ENCODE results near the gene TPO.
"Not testable (repeated sequence)": the region's sequence is repeated elsewhere in the genome, so short reads cannot be mapped to it uniquely, and the experiment has no call there.

TPO gene

DNA sequence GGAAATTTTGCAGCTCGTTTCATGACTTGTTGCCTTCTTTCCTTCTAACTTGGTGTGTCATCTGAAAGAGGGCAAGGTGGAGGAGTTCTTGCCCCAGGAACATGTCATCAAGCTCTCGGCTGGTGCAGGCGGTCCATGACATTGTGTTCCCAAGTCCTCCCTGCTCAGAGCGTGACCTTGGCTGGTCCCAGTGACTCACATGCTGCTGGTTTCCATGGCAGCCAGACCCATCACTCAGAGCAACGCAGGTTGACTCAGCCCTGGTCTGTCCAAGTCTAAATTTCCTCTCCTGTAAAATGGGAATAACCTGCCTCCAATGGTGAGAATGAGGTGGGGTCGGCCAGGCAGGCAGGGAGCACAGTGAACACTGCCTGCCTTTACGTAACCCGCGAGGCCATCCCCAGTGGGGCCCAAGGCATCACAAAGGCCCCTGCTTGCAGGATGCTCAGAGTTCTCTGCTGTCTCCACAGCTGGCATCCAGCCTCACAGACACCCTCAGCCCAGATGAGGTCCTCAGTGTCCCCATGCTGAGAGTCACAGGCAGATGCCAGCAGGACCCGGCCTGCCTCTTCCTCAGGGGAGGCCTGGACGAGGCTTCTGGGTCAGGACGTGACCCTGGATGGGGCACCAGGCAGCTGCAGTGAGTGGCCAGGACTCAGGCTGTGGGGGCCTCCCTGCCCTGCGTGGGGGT is 143.7 kb downstream of the TPO start:
- peak; percentile 41 for DNase-seq (ENCODE audit: low read depth)

DNA sequence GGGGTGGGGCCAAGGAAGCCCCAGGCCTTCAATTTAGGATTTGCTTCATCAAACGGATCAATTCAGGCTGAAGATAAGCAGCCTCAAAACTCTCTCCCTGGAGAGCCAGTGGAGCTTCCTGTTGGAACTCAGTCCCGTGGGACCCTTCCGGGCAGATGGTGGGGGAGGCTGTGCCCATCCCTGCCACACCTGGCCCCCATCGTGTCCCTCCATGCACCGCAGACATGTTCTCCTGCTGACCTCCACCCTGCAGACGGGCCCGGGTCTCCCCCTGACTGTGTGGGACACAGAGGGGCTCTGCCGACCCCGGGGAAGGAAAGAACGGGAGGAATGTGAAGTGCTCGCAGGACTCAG is 144.2 kb downstream of the TPO start:
- DNase-seq (ENCODE audit: low read depth) = no peak

DNA sequence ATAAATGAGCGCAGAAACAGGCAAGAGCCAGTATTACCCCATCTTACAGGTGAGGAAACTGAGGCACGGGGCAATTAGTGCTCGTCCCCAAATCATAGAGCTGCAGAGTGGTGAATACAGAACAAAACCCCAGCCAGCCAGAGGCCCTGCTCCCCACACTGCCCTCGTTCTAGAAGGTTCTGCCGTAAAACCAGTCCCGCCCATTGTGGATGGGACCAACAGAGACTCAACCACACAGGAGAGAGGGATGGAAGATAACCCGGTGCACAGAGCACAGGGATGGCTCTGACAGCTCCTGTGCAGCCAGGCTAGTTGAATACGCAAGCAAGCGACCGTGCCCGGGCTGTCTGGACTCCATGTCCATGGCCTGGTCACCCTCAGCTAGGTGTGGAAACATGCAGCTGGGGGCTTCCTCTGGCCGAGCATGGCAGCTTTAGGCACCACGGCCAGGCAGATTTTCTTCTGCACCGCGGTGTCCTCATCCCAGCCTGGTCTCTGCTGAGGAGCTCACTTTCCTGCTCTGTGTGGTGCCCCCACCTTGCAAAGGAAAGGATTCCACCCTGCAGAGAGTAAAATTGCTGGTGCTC is 146.4 kb downstream of the TPO start:
- DNase-seq (ENCODE audit: low read depth) = no peak

DNA sequence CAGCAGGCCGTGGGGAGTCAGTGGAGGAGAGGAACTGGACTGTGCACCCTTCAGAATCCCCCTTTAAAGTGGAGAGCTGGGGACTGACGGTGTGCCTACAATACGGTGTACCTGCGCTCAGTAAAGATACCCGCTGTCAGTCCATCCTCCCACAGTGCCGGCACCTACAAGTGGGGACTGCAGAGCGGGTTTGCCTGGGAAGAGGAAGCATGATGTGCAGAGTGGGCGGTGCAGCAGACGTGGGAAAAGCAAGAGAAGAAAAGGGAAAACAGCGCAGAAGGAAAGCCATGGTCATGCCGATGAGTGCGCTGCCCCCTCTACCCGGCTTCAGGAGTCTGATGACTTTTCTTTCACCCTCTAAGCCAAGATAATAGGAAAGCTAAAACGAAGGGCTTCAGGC is 148.0 kb downstream of the TPO start:
- no peak for DNase-seq (ENCODE audit: low read depth)

DNA sequence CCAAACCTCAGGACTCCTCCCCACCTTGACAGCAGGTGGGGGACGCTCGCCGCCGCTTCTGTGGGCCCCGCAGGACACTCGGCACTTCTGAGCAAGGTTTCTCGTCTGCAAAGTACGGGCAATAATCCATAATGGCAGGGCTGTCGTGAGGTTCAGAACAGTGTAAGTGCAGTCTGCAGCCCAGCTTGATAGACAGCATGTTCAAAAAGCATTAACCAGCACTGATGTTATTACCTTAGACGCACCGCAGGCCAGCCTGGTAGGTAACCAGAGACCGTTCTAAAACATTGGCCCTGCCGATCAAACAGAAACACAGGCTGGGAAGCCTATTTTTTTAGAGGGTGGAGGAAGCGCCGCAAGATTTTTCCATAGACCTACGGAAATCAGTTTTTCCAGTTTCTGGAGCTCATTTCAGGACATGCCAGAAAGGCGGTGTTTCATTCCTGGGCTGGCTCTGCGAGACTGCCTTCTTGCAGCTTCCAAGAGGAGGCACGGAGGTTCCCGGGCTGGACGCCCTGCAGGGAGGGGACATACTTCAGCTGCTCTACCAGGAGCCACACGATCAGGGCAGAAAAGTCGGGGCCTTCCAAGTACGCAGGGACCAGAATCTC is 148.7 kb downstream of the TPO start:
- DNase-seq (ENCODE audit: low read depth) = no peak

DNA sequence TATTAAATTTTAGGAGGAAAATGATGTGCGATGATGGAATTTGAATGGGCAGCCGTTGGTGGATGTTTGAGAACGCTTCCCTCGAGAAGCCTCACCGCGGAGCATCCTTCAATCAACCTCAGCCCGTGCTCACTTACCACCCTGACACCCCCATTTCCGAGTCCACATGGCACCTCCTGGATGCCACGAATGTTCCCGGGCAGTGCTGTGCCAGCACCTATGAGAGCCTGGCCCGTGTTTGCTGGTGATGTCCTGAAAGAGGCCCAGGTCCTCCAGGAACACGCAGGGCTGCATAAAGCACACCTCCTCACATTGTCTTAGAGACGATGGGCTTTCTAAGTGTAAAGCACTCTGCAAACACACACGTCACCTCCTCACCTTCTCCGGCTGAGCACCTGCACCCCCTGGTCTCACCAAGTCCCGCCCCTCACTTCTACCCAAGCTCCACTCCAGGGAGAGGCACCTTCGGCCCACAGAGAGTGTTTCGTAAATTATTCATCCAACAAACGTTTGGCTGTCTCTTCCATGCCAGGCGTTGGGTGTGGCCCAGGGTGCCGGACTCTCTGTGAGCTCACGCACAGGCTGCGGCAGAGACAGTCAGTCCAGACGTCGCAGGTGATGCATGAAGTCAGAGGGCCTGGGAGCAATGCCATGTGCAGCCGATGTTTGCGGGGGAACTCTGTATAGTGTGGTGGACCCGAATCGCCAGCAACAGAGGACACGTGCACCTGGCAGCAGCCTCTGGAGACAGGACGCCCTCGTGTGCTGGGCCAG is 150.0 kb downstream of the TPO start:
- DNase-seq (ENCODE audit: low read depth) = no peak

DNA sequence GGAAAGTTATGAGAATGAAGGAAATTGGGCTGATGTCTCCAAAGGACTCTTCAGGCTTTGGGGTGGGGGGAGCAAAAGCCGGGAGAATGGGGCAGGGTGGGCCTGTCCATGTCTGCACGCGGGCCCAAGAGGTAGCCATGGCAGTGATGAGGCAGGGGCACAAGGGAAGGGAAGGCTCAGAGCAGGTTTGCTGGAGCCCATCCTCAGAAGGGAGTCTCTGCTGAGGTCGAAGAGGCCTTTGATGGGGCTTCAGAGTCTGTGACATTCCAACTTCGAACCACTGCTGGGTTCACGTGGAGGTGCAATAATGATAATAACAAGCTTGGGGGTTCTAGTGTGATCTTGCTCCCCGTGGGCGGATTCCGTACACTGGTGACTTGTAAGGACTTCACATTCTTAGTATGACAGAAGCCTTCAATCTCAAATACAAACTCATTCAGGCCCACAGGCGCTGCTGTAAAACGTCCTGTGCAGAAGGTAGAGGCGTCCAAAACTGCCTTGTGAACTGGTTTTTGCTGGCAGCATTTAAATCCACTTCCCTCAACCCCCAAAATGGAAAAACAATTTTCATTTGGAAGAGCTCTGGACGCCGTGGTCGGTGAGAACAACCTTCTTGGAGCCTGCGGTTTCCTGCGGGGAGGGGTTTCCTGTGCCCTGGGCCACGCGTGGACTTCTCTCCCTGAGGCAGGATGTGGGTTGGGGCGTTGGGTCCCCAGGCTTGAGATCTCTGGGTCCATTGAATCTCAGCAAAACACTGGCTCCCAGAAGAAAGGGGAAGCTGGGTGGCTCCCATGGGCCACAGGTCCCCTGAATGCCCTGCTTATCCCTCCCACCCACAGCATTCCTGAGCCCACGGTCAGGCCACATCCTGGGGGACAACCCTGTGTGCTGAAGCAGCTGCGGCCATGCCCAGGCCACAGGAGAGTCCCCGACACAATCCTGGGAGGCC is 151.0 kb downstream of the TPO start:
- DNase-seq (ENCODE audit: low read depth) = no peak

DNA sequence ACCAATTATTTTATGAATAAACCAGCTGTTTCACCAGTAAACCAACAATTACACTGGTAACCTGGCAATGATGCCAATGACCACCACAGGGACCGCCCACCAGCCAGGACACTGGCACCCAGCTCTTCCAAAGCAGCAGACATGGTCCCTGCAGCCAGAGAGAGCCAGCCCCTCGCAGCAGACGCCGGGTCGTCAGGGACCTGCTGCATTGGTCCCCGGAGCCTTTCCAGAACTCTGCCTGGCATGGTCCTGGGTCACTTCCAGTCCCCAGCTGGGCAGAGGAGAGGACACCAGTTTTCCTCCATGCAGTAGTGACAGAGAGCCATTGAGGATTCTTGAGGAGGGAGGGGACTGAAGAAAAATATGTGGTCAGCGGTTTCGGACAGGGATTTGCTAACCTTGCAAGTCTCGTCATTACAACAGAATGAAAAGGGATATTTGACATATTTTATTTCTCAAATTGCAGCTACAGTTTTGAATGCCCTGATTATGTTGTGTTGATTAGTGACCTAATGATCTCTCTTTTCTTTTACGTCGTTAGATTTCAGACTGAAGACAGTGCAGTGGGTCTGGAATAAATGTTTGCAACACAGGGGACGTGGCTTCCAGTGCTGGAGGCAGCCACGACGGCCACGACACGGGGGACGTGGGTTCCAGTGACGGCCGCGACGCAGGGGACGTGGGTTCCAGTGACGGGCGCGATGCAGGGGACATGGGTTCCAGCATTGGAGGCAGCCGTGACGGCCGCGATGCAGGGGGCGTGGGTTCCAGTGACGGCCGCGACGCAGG is 154.5 kb downstream of the TPO start:
- DNase-seq (ENCODE audit: low read depth) = no peak

DNA sequence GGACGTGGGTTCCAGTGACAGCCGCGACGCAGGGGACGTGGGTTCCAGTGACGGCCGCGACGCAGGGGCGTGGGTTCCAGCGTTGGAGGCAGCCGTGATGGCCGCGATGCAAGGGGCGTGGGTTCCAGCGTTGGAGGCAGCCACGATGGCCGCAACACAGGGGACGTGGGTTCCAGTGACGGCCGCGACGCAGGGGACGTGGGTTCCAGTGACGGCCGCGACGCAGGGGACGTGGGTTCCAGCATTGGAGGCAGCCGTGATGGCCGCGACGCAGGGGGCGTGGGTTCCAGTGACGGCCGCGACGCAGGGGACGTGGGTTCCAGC is 155.0 kb downstream of the TPO start:
- not testable (repeated sequence) for DNase-seq (ENCODE audit: low read depth)

DNA sequence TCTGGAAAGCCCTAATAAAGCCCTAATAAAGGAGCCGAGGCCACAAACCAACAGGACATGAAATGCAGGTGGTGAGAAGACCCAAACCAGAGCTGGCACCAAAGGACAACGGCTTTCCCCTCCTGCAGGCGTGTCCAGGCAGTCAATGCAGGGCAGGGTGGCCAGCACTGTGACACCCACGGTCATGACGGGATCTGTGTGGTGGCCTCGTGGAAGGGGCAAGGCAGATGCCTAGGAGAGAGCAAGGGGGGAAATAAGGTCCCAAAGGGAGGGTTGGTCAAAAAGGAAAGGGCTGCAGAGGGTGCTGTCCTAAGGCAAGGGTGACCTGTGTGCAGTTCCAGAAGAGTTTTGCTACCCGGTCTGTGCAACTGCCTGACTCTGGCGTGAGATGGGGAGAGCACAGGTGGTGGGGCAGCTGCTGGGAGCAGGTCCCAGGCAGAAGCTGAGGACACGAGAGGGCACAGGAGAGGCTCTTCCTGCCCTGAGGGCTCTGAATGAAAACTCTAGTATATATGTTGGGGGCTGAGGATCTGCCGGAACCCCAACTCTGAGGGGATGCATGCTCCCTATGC is 156.7 kb downstream of the TPO start:
- no peak for DNase-seq (ENCODE audit: low read depth)

DNA sequence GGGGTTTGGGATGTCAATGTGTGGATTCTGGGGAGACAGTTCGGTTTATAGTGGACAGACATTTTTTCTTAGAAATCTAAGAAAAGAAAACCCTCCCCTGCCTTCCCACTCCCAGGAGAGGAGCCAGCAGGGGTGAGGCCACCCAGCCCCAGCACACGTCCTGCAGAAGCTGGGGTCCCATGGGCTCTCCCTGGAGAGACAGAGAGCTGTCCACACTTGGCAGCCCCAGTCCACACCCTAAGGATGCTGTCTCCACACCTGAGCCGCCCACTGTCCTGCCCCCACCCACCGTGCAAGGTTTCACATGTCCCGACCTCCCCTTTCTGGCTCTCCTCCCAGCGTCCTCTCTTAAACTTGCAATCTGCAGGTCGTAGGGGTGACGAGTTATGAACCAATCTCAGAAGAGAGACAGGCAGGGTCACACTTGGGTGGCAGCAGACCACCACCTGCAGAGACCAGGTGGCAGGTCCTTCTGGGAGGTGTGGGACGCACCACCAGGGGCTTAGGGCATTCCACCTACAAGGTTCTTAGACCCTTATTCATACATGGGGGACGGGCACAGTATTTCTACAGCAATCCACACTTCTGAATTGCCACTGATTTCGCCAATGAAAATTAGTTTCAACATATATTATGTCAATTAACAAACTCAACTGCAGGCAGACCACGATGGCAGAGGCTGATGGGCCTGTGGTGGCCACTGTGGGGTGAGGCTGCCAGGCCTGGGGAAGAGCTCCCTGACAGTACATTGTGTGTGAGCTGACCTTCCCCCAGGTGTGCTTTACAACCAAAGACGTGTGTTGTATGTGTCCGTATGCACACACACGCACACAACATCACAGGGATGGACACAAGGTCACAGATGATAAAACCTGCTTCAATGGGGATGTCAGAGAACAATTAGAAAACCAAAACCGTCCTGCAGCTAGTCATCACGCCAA is 158.5 kb downstream of the TPO start:
- no peak for DNase-seq (ENCODE audit: low read depth)

DNA sequence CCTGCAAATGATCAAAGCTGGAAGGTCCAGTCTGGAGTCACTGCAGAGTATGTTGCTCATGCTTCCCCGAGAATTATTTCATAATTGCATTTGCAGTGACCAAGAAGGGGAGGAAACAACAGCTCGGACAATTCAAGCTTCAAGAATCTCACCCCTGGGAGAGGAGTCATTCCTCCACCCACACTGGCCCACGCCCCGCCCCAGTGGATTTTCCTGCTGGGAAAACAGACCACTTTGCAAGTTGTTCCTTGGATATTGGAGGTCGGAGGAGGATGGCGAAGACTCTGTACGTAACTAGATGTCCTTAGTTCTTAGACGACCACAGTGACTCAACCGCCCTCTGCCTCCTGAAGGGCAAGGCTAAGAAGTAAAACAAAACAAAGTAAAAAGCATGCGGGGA is 159.4 kb downstream of the TPO start:
- no peak for DNase-seq (ENCODE audit: low read depth)

DNA sequence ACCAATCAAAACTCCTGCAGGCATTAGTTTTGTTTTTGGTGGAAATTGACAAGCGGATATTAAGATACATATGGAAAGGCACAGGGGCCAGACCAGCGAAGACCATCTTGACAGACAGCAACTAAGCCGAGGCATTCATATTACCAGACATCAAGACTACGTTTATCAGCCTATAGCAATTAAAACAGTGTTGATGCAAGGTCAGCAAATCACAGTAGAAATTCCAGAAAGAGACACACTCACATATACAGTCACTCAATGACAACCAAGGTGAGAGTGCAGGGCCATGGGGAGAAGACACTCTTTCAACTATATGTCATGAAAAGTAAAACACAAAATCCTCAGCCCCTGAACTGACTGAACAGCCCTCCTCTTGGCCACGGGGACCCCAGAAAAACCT is 164.6 kb downstream of the TPO start:
- DNase-seq (ENCODE audit: low read depth) = no peak

DNA sequence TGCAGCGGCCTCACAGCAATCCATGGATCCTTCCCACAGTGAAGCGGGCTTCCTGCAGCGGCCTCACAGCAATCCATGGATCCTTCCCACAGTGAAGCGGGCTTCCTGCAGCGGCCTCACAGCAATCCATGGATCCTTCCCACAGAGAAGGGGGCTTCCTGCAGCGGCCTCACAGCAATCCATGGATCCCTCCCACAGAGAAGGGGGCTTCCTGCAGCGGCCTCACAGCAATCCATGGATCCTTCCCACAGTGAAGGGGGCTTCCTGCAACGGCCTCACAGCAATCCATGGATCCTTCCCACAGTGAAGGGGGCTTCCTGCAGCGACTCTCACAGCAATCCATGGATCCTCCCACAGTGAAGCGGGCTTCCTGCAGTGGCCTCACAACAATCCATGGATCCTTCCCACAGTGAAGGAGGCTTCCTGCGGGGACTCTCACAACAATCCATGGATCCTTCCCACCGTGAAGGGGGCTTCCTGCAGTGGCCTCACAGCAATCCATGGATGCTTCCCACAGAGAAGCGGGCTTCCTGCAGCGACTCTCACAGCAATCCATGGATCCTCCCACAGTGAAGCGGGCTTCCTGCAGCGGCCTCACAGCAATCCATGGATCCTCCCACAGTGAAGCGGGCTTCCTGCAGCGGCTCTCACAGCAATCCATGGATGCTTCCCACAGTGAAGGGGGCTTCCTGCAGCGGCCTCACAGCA is 168.1 kb downstream of the TPO start:
- not testable (repeated sequence) for DNase-seq (ENCODE audit: low read depth)

DNA sequence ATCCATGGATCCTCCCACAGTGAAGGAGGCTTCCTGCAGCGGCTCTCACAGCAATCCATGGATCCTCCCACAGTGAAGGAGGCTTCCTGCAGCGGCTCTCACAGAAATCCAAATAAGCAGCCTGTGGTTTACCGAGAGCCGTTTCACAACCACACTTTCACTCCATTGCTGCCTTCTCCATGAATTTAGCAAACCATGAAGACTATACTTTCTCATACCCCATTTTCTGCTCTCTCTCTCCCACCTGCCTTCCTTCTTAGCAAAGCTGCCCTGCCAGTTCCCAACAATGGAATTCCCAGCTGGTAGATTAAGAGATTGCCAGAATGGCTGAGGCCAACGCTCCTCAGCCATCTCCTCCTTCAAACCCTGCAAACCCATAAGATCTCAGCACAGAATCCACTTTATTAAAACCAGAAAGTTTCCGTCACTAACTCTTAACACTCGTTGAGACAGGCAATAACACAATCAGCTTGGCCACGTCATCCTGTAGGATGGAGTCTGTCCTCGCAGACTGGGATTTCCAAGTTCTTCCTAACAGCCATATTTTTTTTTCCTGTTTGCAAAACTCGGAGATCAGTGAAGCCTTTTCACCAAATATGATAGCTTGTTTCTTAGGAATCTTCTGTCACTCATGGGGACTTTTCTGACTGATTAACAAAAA is 168.8 kb downstream of the TPO start:
- DNase-seq (ENCODE audit: low read depth) = no peak

DNA sequence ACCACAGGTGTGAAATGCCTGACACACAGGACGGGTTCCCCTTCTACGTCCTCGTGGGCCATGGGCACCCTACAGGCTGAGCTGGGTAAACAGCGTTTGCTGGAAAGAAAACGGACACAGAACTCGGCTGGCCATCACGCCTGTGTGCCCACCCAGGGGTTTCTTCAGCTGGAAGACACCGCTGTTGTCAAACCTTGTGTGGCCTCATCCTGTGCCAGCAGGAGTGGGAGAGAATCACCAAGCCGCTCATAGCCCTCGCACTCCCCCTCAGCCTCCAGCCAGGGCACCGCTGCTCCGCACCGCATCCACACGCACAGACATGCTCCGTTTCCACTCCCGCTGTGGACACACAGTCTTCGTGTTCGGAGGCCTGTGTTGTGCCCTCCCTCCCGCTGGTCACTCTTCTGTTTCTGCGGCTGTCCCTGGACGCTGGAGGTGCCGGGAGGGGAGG is 169.7 kb downstream of the TPO start:
- DNase-seq (ENCODE audit: low read depth) = no peak

DNA sequence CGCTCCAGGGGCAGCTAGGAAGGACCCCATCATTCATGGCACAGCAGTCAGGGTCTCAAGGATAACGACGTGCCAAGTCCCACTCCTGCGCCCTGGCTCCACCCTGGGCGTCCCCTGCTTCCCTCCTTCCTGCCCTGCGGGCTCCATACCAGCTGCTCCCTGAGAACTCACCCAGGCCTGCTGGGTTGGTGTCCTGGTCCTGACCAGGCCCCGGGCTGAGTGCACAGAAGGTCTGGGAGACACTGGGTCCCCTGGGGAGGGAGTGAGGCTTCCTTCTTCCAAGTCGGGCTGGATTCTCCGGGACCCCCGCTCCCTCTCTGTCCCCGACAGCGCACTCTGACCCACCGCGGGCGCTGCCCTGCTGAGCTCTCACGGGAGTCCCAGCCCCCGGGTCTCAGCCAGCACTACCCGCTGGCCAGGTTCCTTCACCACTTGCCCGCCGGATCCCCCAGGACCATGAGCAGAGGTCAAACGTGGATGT is 170.8 kb downstream of the TPO start:
- no peak for DNase-seq (ENCODE audit: low read depth)
